ENCODE data around the gene SV2C. TPM values are rescaled to one million over a fixed set of nuclear protein-coding genes. Genes with fewer than 3 reads are reported as not detected.

SV2C gene
- total RNA-seq, 1 donor from 2014 or later: 0.15 TPM

DNA sequence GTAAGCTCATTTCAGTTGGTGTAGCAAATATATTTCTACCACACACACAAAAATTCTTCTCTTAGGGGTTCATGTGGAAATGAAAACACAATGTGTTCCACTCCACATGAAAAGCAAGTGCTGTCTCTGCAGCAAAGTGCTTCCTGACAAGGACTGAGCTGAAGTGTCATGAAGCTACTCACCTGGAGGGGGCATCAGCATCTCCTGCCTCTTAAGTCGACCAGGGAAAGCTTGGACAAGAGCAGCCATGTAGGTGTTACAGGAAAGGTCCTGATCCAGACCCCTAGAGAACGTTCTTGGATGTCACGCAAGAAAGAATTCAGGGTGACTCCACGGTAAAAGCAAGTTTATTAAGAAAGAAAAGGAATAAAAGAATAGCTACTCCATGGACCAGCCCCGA is 62.8 kb downstream of the SV2C start:
- Histone ChIP-seq H3K79me2 (ENCODE audit: low read depth) (no peaks in the 10 kb centered on the region), H3K9ac (no peak overlapping the region), H3F3A (ENCODE audit: low read depth) (peaks cover 5% of the 10 kb centered on the region), H3K9me3 (ENCODE audit: low read depth) (no peaks in the 10 kb centered on the region), H3K4me2 (no peak overlapping the region), H3K27ac (no peak overlapping the region), H3K27me3 (no peaks in the 10 kb centered on the region), H3K36me3 (no peaks in the 10 kb centered on the region), H3K4me1 (peaks cover 7% of the 10 kb centered on the region), H3K4me3 (no peak overlapping the region), H4K20me1 (ENCODE audit: low read depth) (no peaks in the 10 kb centered on the region), H2AFZ (replicated peaks) (no peak overlapping the region)
- TF ChIP-seq EZH2phosphoT487 (IDR thresholded peaks at IDR 0.05): no peak
- TF ChIP-seq CTCF (IDR thresholded peaks at IDR 0.05): peak; percentile 42
- Mint-ChIP-seq H3K4me3 (no peak overlapping the region), H3K27me3 (ENCODE audit: insufficient read depth, low read depth) (peaks cover 3% of the 10 kb centered on the region), H3K27ac (no peak overlapping the region), H3K9me3 (peaks cover 4% of the 10 kb centered on the region), H3K36me3 (peaks cover 6% of the 10 kb centered on the region), H3K4me1 (peaks cover 29% of the 10 kb centered on the region)
- DNase-seq (ENCODE audit: low spot score): peak; percentile 19

DNA sequence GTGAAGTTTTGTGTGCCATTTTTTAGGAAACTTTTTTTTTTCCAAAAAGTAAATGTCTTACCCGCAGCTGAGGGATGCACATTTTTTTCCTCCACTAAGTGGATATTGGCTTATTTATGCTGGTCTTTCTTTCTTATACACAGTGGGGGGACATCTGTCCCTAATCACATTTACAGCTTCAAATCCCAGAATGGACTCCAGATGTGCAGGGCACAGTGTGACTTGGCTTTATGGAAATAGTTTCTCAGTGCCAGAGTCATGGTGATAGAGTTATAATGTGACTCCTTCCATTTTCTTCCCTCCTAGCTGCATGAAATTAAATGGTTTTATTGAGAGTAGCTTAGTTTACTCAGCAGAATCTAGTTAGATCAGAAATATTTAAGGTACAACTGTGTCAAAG is 66.5 kb downstream of the SV2C start:
- Histone ChIP-seq H3K4me2 (no peak overlapping the region), H3K9ac (no peak overlapping the region), H3K27ac (no peak overlapping the region), H3K9me3 (ENCODE audit: low read depth) (no peaks in the 10 kb centered on the region), H2AFZ (replicated peaks) (no peak overlapping the region), H3K4me3 (no peak overlapping the region), H3F3A (ENCODE audit: low read depth) (peaks cover 2% of the 10 kb centered on the region), H3K4me1 (peaks cover 5% of the 10 kb centered on the region), H4K20me1 (ENCODE audit: low read depth) (no peaks in the 10 kb centered on the region), H3K27me3 (no peaks in the 10 kb centered on the region), H3K36me3 (no peaks in the 10 kb centered on the region), H3K79me2 (ENCODE audit: low read depth) (no peaks in the 10 kb centered on the region)
- no peak overlapping the region for H3K4me3 Mint-ChIP-seq
- peaks cover 48% of the 10 kb centered on the region for H3K4me1 Mint-ChIP-seq
- peak overlapping the region; percentile 47 for H3K27ac Mint-ChIP-seq
- no peaks in the 10 kb centered on the region for H3K9me3 Mint-ChIP-seq
- TF ChIP-seq EZH2 (IDR thresholded peaks at IDR 0.05): no peak
- TF ChIP-seq CTCF (IDR thresholded peaks at IDR 0.05): no peak
- TF ChIP-seq EZH2phosphoT487 (IDR thresholded peaks at IDR 0.05): no peak
- H3K36me3 Mint-ChIP-seq: peaks cover 9% of the 10 kb centered on the region
- H3K27me3 Mint-ChIP-seq (ENCODE audit: insufficient read depth, low read depth): peaks cover 3% of the 10 kb centered on the region
- no peak for DNase-seq (ENCODE audit: low spot score)

- DNase-seq (ENCODE audit: low spot score): no peak
- H3K4me1 ChIP-seq: peaks cover 6% of the 10 kb centered on the region
- H3K79me2 ChIP-seq (ENCODE audit: low read depth): no peaks in the 10 kb centered on the region
- no peak overlapping the region for H3K4me3 ChIP-seq
- peak overlapping the region; percentile 44 for H3K27ac Mint-ChIP-seq
- H3K9ac ChIP-seq: no peak overlapping the region
- H3K9me3 Mint-ChIP-seq: no peaks in the 10 kb centered on the region
- no peaks in the 10 kb centered on the region for H3K27me3 ChIP-seq
- H3K36me3 ChIP-seq: no peaks in the 10 kb centered on the region
- no peaks in the 10 kb centered on the region for H4K20me1 ChIP-seq (ENCODE audit: low read depth)
- H3K9me3 ChIP-seq (ENCODE audit: low read depth): no peaks in the 10 kb centered on the region
- no peak overlapping the region for H2AFZ ChIP-seq (replicated peaks)
- peaks cover 13% of the 10 kb centered on the region for H3K36me3 Mint-ChIP-seq
- H3K27ac ChIP-seq: no peak overlapping the region
- peaks cover 44% of the 10 kb centered on the region for H3K4me1 Mint-ChIP-seq
- H3F3A ChIP-seq (ENCODE audit: low read depth): no peaks in the 10 kb centered on the region
- no peak overlapping the region for H3K4me2 ChIP-seq
- TF ChIP-seq EZH2phosphoT487 (IDR thresholded peaks at IDR 0.05) (no peak), EZH2 (IDR thresholded peaks at IDR 0.05) (no peak), CTCF (IDR thresholded peaks at IDR 0.05) (no peak)
- no peak overlapping the region for H3K4me3 Mint-ChIP-seq
- peaks cover 3% of the 10 kb centered on the region for H3K27me3 Mint-ChIP-seq (ENCODE audit: insufficient read depth, low read depth)
These were observed 69.0 kb downstream of the SV2C start for GRCh38 chr5:76152161-76152560.
